AG10803 (cell line): Measurements from ENCODE around the gene FIG4.
A peak's percentile ranks its signal among the peaks of the same experiment; 100 is the strongest.
"Not testable (repeated sequence)": the region's sequence is repeated elsewhere in the genome, so short reads cannot be mapped to it uniquely, and the experiment has no call there.

Experiments used
- DNase-seq: peaks from one replicate; pipeline ENCODE4 v3.0.0; 2010; ENCODE audit warnings: low read depth
- H3K4me3 ChIP-seq: 2 replicates; pipeline ENCODE4 v1.5.1; 2011; ENCODE audit warnings: mild to moderate bottlenecking, low read length, control low read depth
- CTCF ChIP-seq: conservative IDR thresholded peaks from 2 replicates; pipeline ENCODE4 v1.5.1; 2011; ENCODE audit warnings: mild to moderate bottlenecking, low read length, control low read depth, inconsistent platforms

Gene FIG4

GRCh38 chr6:109669811-109670210 is 21.3 kb upstream of the FIG4 start:
- TF ChIP-seq CTCF: no peak
- no peak overlapping the region for H3K4me3 ChIP-seq
- no peak for DNase-seq

GRCh38 chr6:109671733-109672132 is 19.4 kb upstream of the FIG4 start:
- no peak for TF ChIP-seq CTCF
- peak; percentile 57 for DNase-seq
- no peak overlapping the region for H3K4me3 ChIP-seq

GRCh38 chr6:109672175-109672574 is 18.9 kb upstream of the FIG4 start:
- no peak overlapping the region for H3K4me3 ChIP-seq
- DNase-seq: peak; percentile 31
- TF ChIP-seq CTCF: no peak

GRCh38 chr6:109672839-109673238 is 18.3 kb upstream of the FIG4 start:
- no peak for DNase-seq
- TF ChIP-seq CTCF: no peak
- H3K4me3 ChIP-seq: no peak overlapping the region

GRCh38 chr6:109676724-109677123 is 14.4 kb upstream of the FIG4 start:
- no peak overlapping the region for H3K4me3 ChIP-seq
- TF ChIP-seq CTCF: no peak
- no peak for DNase-seq

GRCh38 chr6:109678240-109678639 is 12.9 kb upstream of the FIG4 start:
- TF ChIP-seq CTCF: no peak
- DNase-seq: no peak
- no peak overlapping the region for H3K4me3 ChIP-seq

- H3K4me3 ChIP-seq, DNase-seq: not testable (repeated sequence)
These were observed 12.2 kb upstream of the FIG4 start for GRCh38 chr6:109678661-109679505.
